GM12878 (cell line): ENCODE data around the gene CNTN4. TPM values are rescaled to one million over a fixed set of nuclear protein-coding genes. Genes with fewer than 3 reads are reported as not detected.

Experiments
- ATAC-seq: fragments of 200-7000 bp; cut with Tn5 transposase; 3 replicates; pipeline ENCODE4 v1.9.1; 2020; ENCODE audit warnings: mild to moderate bottlenecking, moderate library complexity
- BruUV-seq: library from RNA; stranded (reverse); fragments of 400-500 nt; replicated peaks from 2 replicates; lab custom pipeline; 2021; lab: Mats Ljungman, UMichigan
- CTCF ChIA-PET: fragments of 300-600 bp; sonication (Branson Sonifier 250); formaldehyde crosslinking; extraction: SDS; loops from one replicate; lab custom pipeline; 2021; ENCODE audit warnings: inconsistent platforms; lab: Yijun Ruan, JAX
- POLR2A ChIA-PET: fragments of 350-600 bp; formaldehyde crosslinking; extraction: SDS; loops from one replicate; lab custom pipeline; 2021; ENCODE audit warnings: inconsistent platforms; lab: Charles Lee
- RAD21 ChIA-PET: fragments of 300-600 bp; sonication (Branson Sonifier 250); formaldehyde crosslinking; loops from one replicate; lab custom pipeline; 2023; ENCODE audit warnings: antibody characterized with exemption; ENCODE audit not compliant: unreplicated experiment; lab: Charles Lee
- SMC1A ChIA-PET: fragments of 300-600 bp; sonication (Branson Sonifier 250); formaldehyde crosslinking; loops from one replicate; lab custom pipeline; 2023; ENCODE audit not compliant: unreplicated experiment, uncharacterized antibody; lab: Charles Lee
- DNase-seq: peaks from one replicate; pipeline ENCODE4 v3.0.0-alpha.2; 2011; ENCODE audit warnings: low read depth, low spot score
- FAIRE-seq: peaks from 3 replicates; lab custom pipeline; 2011; peaks lifted over from hg19 to GRCh38; lab: Jason Lieb, UNC
- H2AFZ ChIP-seq: 2 replicates; pipeline ENCODE4 v1.6.0; 2011; ENCODE audit warnings: low read depth, low read length, control low read depth; ENCODE audit not compliant: control insufficient read depth
- H3K27ac ChIP-seq: 2 replicates; pipeline ENCODE4 v1.5.1; 2011; ENCODE audit warnings: control low read depth; ENCODE audit not compliant: control insufficient read depth, insufficient read depth
- H3K27me3 ChIP-seq, 2 experiments: replicated peaks in 1 of 2; 2 replicates each; pipeline versions ENCODE4 v1.6.0 to v1.6.1; 2011; ENCODE audit warnings: low read length in 1 of 2; ENCODE audit not compliant: control insufficient read depth in 2 of 2, insufficient read depth in 2 of 2
- H3K36me3 ChIP-seq, 2 experiments: 2 replicates each; pipeline ENCODE4 v1.5.1; 2011; ENCODE audit warnings: low read length in 1 of 2; ENCODE audit not compliant: control insufficient read depth in 2 of 2, insufficient read depth in 2 of 2
- H3K4me1 ChIP-seq: 2 replicates; pipeline ENCODE4 v1.6.1; 2011; ENCODE audit warnings: mild to moderate bottlenecking, low read length, moderate library complexity, mixed read lengths; ENCODE audit not compliant: control insufficient read depth, insufficient read depth
- H3K4me2 ChIP-seq: 2 replicates; pipeline ENCODE4 v1.6.0; 2011; ENCODE audit warnings: control low read depth; ENCODE audit not compliant: control insufficient read depth, insufficient read depth
- H3K4me3 ChIP-seq: fragments of 200-600 bp; sonication (generic); 2 replicates; pipeline ENCODE4 v1.5.1; 2016
- H3K79me2 ChIP-seq: 2 replicates; pipeline ENCODE4 v1.6.0; 2011; ENCODE audit warnings: low read length; ENCODE audit not compliant: control insufficient read depth, insufficient read depth
- H3K9ac ChIP-seq: 2 replicates; pipeline ENCODE4 v1.8.0; 2011; ENCODE audit warnings: low read length, control low read depth, mixed read lengths; ENCODE audit not compliant: control insufficient read depth, insufficient read depth
- H3K9me3 ChIP-seq: replicated peaks from 3 replicates; pipeline ENCODE4 v1.5.1; 2011; ENCODE audit warnings: mild to moderate bottlenecking, low read length; ENCODE audit not compliant: control insufficient read depth, insufficient read depth
- H4K20me1 ChIP-seq: 2 replicates; pipeline ENCODE4 v1.6.0; 2011; ENCODE audit not compliant: control insufficient read depth, insufficient read depth
- CREM ChIP-seq: IDR thresholded peaks from 2 replicates; pipeline ENCODE4 v1.6.1; 2014; ENCODE audit warnings: antibody characterized with exemption, low read depth
- HCFC1 ChIP-seq: fragments of 150-350 bp; IDR thresholded peaks from 2 replicates; pipeline ENCODE4 v1.6.1; 2014; ENCODE audit warnings: low read length
- HDAC2 ChIP-seq: fragments of 200-600 bp; sonication (generic); IDR thresholded peaks from 2 replicates; pipeline ENCODE4 v1.6.1; 2017
- JUND ChIP-seq: IDR thresholded peaks from 2 replicates; pipeline ENCODE4 v1.6.1; 2012; ENCODE audit warnings: low read depth, mild to moderate bottlenecking, low read length, improper control_type of control experiment, moderate library complexity
- NFIC ChIP-seq: IDR thresholded peaks from 2 replicates; pipeline ENCODE4 v1.6.1; 2012; ENCODE audit warnings: low read depth, mild to moderate bottlenecking, inconsistent platforms, low read length, moderate library complexity
- PML ChIP-seq: IDR thresholded peaks from 2 replicates; pipeline ENCODE4 v1.6.1; 2012; ENCODE audit warnings: low read length, inconsistent platforms
- POLR2AphosphoS2 ChIP-seq: IDR thresholded peaks from 2 replicates; pipeline ENCODE4 v1.6.1; 2011; ENCODE audit warnings: low read depth, mild to moderate bottlenecking, low read length, improper control_type of control experiment, moderate library complexity
- RAD51 ChIP-seq: fragments of 450-650 bp; IDR thresholded peaks from 2 replicates; pipeline ENCODE4 v1.6.1; 2016; ENCODE audit warnings: moderate library complexity, mild to moderate bottlenecking, inconsistent platforms
- YY1 ChIP-seq: IDR thresholded peaks from 2 replicates; pipeline ENCODE4 v1.6.1; 2011; ENCODE audit warnings: low read depth, mild to moderate bottlenecking, low read length
- ZBTB4 ChIP-seq: fragments of 450-650 bp; formaldehyde crosslinking; IDR thresholded peaks from 2 replicates; pipeline ENCODE4 v1.4.0; 2022; ENCODE audit warnings: mild to moderate bottlenecking, moderate library complexity
- WGBS: methylation state at CpG from one replicate; pipeline ENCODE4 v1.1.6; 2016; ENCODE audit warnings: low lambda C conversion rate; ENCODE audit not compliant: insufficient replicate concordance, insufficient coverage; ENCODE audit errors: missing lambda C conversion rate; 5-methylcytosine and 5-hydroxymethylcytosine counted together
- in situ Hi-C: fragments of 300-500 bp; cut with MboI; formaldehyde crosslinking; loops from 9 replicates; pipeline ENCODE4 v1.14.3; 2018; ENCODE audit warnings: mixed read lengths
- intact Hi-C: fragments of 100-400 bp; cut with micrococcal nuclease; formaldehyde crosslinking; loops from one replicate; pipeline ENCODE4 v1.14.2; 2022; ENCODE audit not compliant: unreplicated experiment
- polyA plus RNA-seq, 11 experiments: library from polyadenylated mRNA; depleted of rRNA in 4 of 11; unstranded in 6 of 11; stranded (reverse) in 5 of 11; fragments of >200 nt; fragmentation: Nextera tagmentation in 4 of 11; fragmentation: Illumina TruSeq in 1 of 11; extraction: Ambion mirVana in 4 of 11; extraction: Trizol in 1 of 11; gene quantifications; 1 replicate in 1 of 11; 2 replicates in 10 of 11; pipeline versions ENCODE4 v1.2.1 to v1.2.3, GENCODE V29; 2011 to 2016; ENCODE audit warnings: inconsistent platforms in 2 of 11, missing spikeins in 2 of 11, low read depth in 1 of 11
- total RNA-seq, 4 experiments: library from RNA; depleted of rRNA in 3 of 4; stranded (reverse); fragments of >200 nt in 3 of 4; fragmentation: Illumina TruSeq in 1 of 4; extraction: Trizol in 1 of 4; gene quantifications; 2 replicates each; pipeline versions ENCODE4 v1.2.1 to v1.2.3, GENCODE V29; 2013 to 2021
- TF ChIP-seq, protein P1 (sequence below): IDR thresholded peaks from 2 replicates; pipeline ENCODE4 v1.6.1; 2012; ENCODE audit warnings: mild to moderate bottlenecking, low read depth, low read length

The CNTN4 gene
- total and polyA plus RNA-seq, 10 of the 15 experiments (the other 5 are each of a cell fraction or from before 2014, with no cell fraction given): 0.05 to 0.43 (median 0.15) TPM; not detected in 1

DNA sequence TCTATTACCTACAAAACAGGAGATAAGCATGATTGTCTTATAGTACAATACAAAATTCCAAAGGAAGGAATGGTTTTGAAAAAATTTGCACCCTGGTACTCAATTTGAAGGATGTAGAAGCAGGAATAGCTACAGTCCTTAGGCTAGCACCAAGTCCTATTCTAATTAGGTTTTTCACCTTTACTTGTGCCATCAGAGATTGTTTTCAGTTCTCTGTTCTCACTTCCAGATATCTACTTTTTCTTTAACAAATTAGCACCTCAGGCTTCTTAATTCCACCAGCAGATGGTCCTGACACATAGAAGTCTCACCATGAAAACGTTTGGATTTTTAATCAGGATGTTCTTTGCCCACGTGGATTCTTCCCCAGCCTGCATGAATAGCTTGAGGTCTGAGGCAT is 967.7 kb downstream of the CNTN4 start:
- Histone ChIP-seq H3K36me3 (no peaks in the 10 kb centered on the region), H3K4me1 (no peaks in the 10 kb centered on the region), H3K9ac (no peak overlapping the region), H3K27me3 (peaks cover 0 to 2% of the 10 kb centered on the region in 2 experiments; a peak in 1 of 4 replicates), H3K9me3 (no peaks in the 10 kb centered on the region), H2AFZ (no peak overlapping the region), H4K20me1 (no peaks in the 10 kb centered on the region), H3K4me3 (no peak overlapping the region), H3K4me2 (no peak overlapping the region), H3K27ac (no peak overlapping the region), H3K79me2 (no peaks in the 10 kb centered on the region)
- SMC1A ChIA-PET: interaction anchor here (1.2 kb wide), 1 partner anchor 22 kb away, joined by 4 read pairs; no protein-coding TSS in a partner anchor
- in situ Hi-C loops: no loop called here
- TF ChIP-seq PML (no peak), HDAC2 (no peak), POLR2AphosphoS2 (no peak), NFIC (no peak), CREM (no peak)
- no TSS peak for BruUV-seq
- ATAC-seq (peak; percentile 34), DNase-seq (no peak), FAIRE-seq (no peak)
- WGBS: 13% methylated on average over 2 of the region's 2 CpGs
- intact Hi-C loops: no loop called here
- RAD21 ChIA-PET: no interaction called here
- POLR2A ChIA-PET: no interaction called here
- CTCF ChIA-PET: no interaction called here

GRCh38 chr3:3066910-3067309 is 968.2 kb downstream of the CNTN4 start:
- RAD21 ChIA-PET: no interaction called here
- TF ChIP-seq ZBTB4 (CRISPR knock-in tag): no peak
- TF ChIP-seq, protein P1, sequence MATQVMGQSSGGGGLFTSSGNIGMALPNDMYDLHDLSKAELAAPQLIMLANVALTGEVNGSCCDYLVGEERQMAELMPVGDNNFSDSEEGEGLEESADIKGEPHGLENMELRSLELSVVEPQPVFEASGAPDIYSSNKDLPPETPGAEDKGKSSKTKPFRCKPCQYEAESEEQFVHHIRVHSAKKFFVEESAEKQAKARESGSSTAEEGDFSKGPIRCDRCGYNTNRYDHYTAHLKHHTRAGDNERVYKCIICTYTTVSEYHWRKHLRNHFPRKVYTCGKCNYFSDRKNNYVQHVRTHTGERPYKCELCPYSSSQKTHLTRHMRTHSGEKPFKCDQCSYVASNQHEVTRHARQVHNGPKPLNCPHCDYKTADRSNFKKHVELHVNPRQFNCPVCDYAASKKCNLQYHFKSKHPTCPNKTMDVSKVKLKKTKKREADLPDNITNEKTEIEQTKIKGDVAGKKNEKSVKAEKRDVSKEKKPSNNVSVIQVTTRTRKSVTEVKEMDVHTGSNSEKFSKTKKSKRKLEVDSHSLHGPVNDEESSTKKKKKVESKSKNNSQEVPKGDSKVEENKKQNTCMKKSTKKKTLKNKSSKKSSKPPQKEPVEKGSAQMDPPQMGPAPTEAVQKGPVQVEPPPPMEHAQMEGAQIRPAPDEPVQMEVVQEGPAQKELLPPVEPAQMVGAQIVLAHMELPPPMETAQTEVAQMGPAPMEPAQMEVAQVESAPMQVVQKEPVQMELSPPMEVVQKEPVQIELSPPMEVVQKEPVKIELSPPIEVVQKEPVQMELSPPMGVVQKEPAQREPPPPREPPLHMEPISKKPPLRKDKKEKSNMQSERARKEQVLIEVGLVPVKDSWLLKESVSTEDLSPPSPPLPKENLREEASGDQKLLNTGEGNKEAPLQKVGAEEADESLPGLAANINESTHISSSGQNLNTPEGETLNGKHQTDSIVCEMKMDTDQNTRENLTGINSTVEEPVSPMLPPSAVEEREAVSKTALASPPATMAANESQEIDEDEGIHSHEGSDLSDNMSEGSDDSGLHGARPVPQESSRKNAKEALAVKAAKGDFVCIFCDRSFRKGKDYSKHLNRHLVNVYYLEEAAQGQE: no peak
- TF ChIP-seq HCFC1: no peak
- no peak for TF ChIP-seq JUND
- TF ChIP-seq YY1: no peak
- TF ChIP-seq RAD51: no peak

More at GRCh38 chr3:3066910-3067309, 968.2 kb downstream of the CNTN4 start:
- intact Hi-C loops: no loop called here
- ChIA-PET SMC1A (no interaction called here), CTCF (no interaction called here), POLR2A (no interaction called here)
- 49% methylated on average over 4 of the region's 4 CpGs for WGBS
- Histone ChIP-seq H3K4me1 (no peaks in the 10 kb centered on the region), H3K4me3 (no peak overlapping the region), H3K4me2 (no peak overlapping the region), H2AFZ (no peak overlapping the region), H3K9me3 (no peaks in the 10 kb centered on the region), H4K20me1 (no peaks in the 10 kb centered on the region), H3K79me2 (no peaks in the 10 kb centered on the region), H3K27me3 (peaks cover 0 to 2% of the 10 kb centered on the region in 2 experiments; a peak in 1 of 4 replicates), H3K36me3 (no peaks in the 10 kb centered on the region), H3K27ac (no peak overlapping the region), H3K9ac (no peak overlapping the region)
- BruUV-seq: no TSS peak
- ATAC-seq (no peak), FAIRE-seq (no peak), DNase-seq (no peak)
- in situ Hi-C loops: no loop called here
